CD4-positive, alpha-beta T cell (primary cell): ENCODE measurements around the gene ZNF143. TPM values are rescaled to one million over a fixed set of nuclear protein-coding genes. Genes with fewer than 3 reads are reported as not detected.

Source experiments
- ATAC-seq: fragments of 200-7000 bp; cut with Tn5 transposase; one replicate; pipeline ENCODE4 v1.10.0; 2022; ENCODE audit warnings: mild to moderate bottlenecking; ENCODE audit not compliant: poor library complexity
- CTCF ChIA-PET: fragments of 350-600 bp; sonication (Branson Sonifier 250); formaldehyde crosslinking; loops from one replicate; lab custom pipeline; 2021; ENCODE audit warnings: antibody characterized with exemption, inconsistent platforms; lab: Charles Lee
- POLR2A ChIA-PET: fragments of 350-600 bp; sonication (Branson Sonifier 250); formaldehyde crosslinking; loops from one replicate; lab custom pipeline; 2021; ENCODE audit warnings: antibody characterized with exemption, inconsistent platforms; lab: Charles Lee
- DNase-seq, 14 experiments: peaks; one replicate each; pipeline ENCODE4 v3.0.0-alpha.2; 2013 to 2020; ENCODE audit warnings: mixed read lengths in 2 of 14
- H3K27ac ChIP-seq, 2 donors: one replicate each; pipeline versions ENCODE4 v1.5.1 to v1.7.0; 2013; ENCODE audit warnings: low read length in 2 of 2, low read depth in 1 of 2, mild to moderate bottlenecking in 1 of 2
- H3K27me3 ChIP-seq, 2 experiments: 1 replicate in 1 of 2; 2 replicates in 1 of 2; pipeline versions ENCODE4 v1.6.1 to v1.7.0; 2013; ENCODE audit warnings: low read length in 2 of 2, control low read depth in 1 of 2, mild to moderate bottlenecking in 1 of 2, moderate library complexity in 1 of 2; ENCODE audit not compliant: insufficient read depth in 2 of 2, control insufficient read depth in 1 of 2
- H3K36me3 ChIP-seq: one replicate; pipeline ENCODE4 v1.6.1; 2013; ENCODE audit warnings: low read length, control low read depth; ENCODE audit not compliant: insufficient read depth
- H3K4me1 ChIP-seq: one replicate; pipeline ENCODE4 v1.6.1; 2013; ENCODE audit warnings: low read length, control low read depth; ENCODE audit not compliant: insufficient read depth
- H3K4me3 ChIP-seq: one replicate; pipeline ENCODE4 v1.5.1; 2013; ENCODE audit warnings: mild to moderate bottlenecking, low read length, moderate library complexity
- H3K9me3 ChIP-seq, 2 experiments: 1 replicate in 1 of 2; 2 replicates in 1 of 2; pipeline versions ENCODE4 v1.6.1 to v1.7.0; 2013; ENCODE audit warnings: low read length in 2 of 2, mild to moderate bottlenecking in 2 of 2, control low read depth in 1 of 2, moderate library complexity in 1 of 2; ENCODE audit not compliant: control insufficient read depth in 1 of 2, insufficient read depth in 1 of 2
- H3K27ac Mint-ChIP-seq: one replicate; pipeline ENCODE4 v1.8.0; 2020; ENCODE audit warnings: mixed read lengths
- H3K27me3 Mint-ChIP-seq: one replicate; pipeline ENCODE4 v1.8.0; 2021; ENCODE audit warnings: mixed read lengths
- H3K36me3 Mint-ChIP-seq: one replicate; pipeline ENCODE4 v1.8.0; 2021; ENCODE audit warnings: low read depth, mixed read lengths
- H3K4me1 Mint-ChIP-seq: one replicate; pipeline ENCODE4 v1.8.0; 2021; ENCODE audit warnings: low read depth, mixed read lengths
- H3K4me3 Mint-ChIP-seq: one replicate; pipeline ENCODE4 v1.8.0; 2020; ENCODE audit warnings: mild to moderate bottlenecking, mixed read lengths
- H3K9me3 Mint-ChIP-seq: one replicate; pipeline ENCODE4 v1.8.0; 2020; ENCODE audit warnings: mixed read lengths
- CTCF ChIP-seq: fragments of 200-600 bp; IDR thresholded peaks from one replicate; pipeline ENCODE4 v1.8.0; 2022; ENCODE audit warnings: antibody characterized with exemption, mild to moderate bottlenecking
- intact Hi-C, 2 experiments: fragments of 100-400 bp; cut with DNase I in 1 of 2; cut with micrococcal nuclease in 1 of 2; formaldehyde crosslinking; loops; one replicate each; pipeline versions ENCODE4 v1.15.1 to v1.9.0; 2023 to 2025; cut with DNase I, micrococcal nuclease
- total RNA-seq, 174 experiments: library from RNA in 2 of 174; stranded (reverse) in 2 of 174; gene quantifications; one replicate each; pipeline ENCODE4 v1.2.3 and lab custom pipeline; 2021 to 2026

ZNF143 gene
- total RNA-seq, 2 experiments from 2014 or later = 18.0 to 20.3 TPM

- Histone ChIP-seq H3K27me3 (no peaks in the 10 kb centered on the region), H3K4me1 (peaks cover 13% of the 10 kb centered on the region), H3K9me3 (peaks cover 11 to 16% of the 10 kb centered on the region in 2 experiments), H3K4me3 (no peak overlapping the region), H3K36me3 (no peaks in the 10 kb centered on the region), H3K27ac (no peak overlapping the region)
- H3K27ac Mint-ChIP-seq = no peak overlapping the region
- TF ChIP-seq CTCF = no peak
- peaks cover 6% of the 10 kb centered on the region for H3K4me1 Mint-ChIP-seq
- H3K27me3 Mint-ChIP-seq = no peaks in the 10 kb centered on the region
- H3K36me3 Mint-ChIP-seq = peaks cover 19% of the 10 kb centered on the region
- peaks cover 2% of the 10 kb centered on the region for H3K9me3 Mint-ChIP-seq
- DNase-seq (no peak), ATAC-seq (no peak)
- ChIA-PET POLR2A (no interaction called here), CTCF (no interaction called here)
- peak overlapping the region; percentile 10 for H3K4me3 Mint-ChIP-seq
- intact Hi-C loops = no loop called here
Measured at GRCh38 chr11:9455722-9456121, 5.1 kb upstream of the ZNF143 start.

- Mint-ChIP-seq H3K36me3 (peaks cover 26% of the 10 kb centered on the region), H3K27ac (peak overlapping the region; percentile 100), H3K9me3 (peaks cover 2% of the 10 kb centered on the region), H3K4me1 (peaks cover 30% of the 10 kb centered on the region), H3K4me3 (peak overlapping the region; percentile 99), H3K27me3 (no peaks in the 10 kb centered on the region)
- Histone ChIP-seq H3K4me1 (peaks cover 29% of the 10 kb centered on the region), H3K4me3 (peak overlapping the region; percentile 90), H3K36me3 (peaks cover 4% of the 10 kb centered on the region), H3K9me3 (peaks cover 0 to 7% of the 10 kb centered on the region in 2 experiments), H3K27me3 (no peaks in the 10 kb centered on the region), H3K27ac (peak overlapping the region; percentile 95 to 97)
- DNase-seq (peak in 11 of 14 experiments; percentile 5 to 63 (median 9)), ATAC-seq (no peak)
- ChIA-PET POLR2A (interaction anchor here (0.7 to 4.9 kb wide), 40 partner anchors 10 to 1473 kb away, joined by 3 to 60 read pairs (median 6); partner anchors contain the start of genes DENND5A, EIF3F, EIF4G2 and IPO7), CTCF (interaction anchor here (0.6 to 1.9 kb wide), 6 partner anchors 47 to 848 kb away, joined by 3 to 7 read pairs (median 4); partner anchors contain the start of gene IPO7)
- no peak for TF ChIP-seq CTCF
- intact Hi-C loops = loop anchor here (1.0 to 10.0 kb wide), 9 partner anchors 75 to 1398 kb away; partner anchors contain the start of genes IPO7 (in 2 of the 2), DENND5A (in 1 of the 2), RPL27A (in 1 of the 2) and TMEM41B (in 1 of the 2)
Measured at GRCh38 chr11:9459667-9460321, 1.0 kb upstream of the ZNF143 start.

GRCh38 chr11:9461063-9461759 lies 399 bp downstream of the ZNF143 start:
- intact Hi-C loops = loop anchor here (2.0 to 10.0 kb wide), 8 partner anchors 76 to 1396 kb away; partner anchors contain the start of genes IPO7 (in 2 of the 2), DENND5A (in 1 of the 2), RPL27A (in 1 of the 2) and TMEM9B (in 1 of the 2)
- ATAC-seq (peak; percentile 21), DNase-seq (peak in 13 of 14 experiments; percentile 56 to 90 (median 74))
- Histone ChIP-seq H3K9me3 (peaks cover 0 to 7% of the 10 kb centered on the region in 2 experiments), H3K4me1 (peaks cover 29% of the 10 kb centered on the region), H3K27ac (peak overlapping the region; percentile 95 to 96), H3K27me3 (no peaks in the 10 kb centered on the region), H3K4me3 (peak overlapping the region; percentile 90), H3K36me3 (peaks cover 4% of the 10 kb centered on the region)
- Mint-ChIP-seq H3K9me3 (peaks cover 2% of the 10 kb centered on the region), H3K36me3 (peaks cover 26% of the 10 kb centered on the region), H3K4me1 (peaks cover 30% of the 10 kb centered on the region), H3K27ac (peak overlapping the region; percentile 100), H3K27me3 (no peaks in the 10 kb centered on the region), H3K4me3 (peak overlapping the region; percentile 99)
- CTCF ChIA-PET = interaction anchor here (1.4 to 1.9 kb wide), 2 partner anchors 46 to 148 kb away, joined by 3 to 7 read pairs; no protein-coding TSS in a partner anchor
- no peak for TF ChIP-seq CTCF
- POLR2A ChIA-PET = interaction anchor here (0.7 to 4.9 kb wide), 54 partner anchors 9 to 1474 kb away, joined by 3 to 60 read pairs (median 5); partner anchors contain the start of genes DENND5A, EIF3F, EIF4G2 and IPO7
